Endothelial cell of umbilical vein (primary cell): ENCODE results near the gene HECW1. TPM values are rescaled to one million over a fixed set of nuclear protein-coding genes. Genes with fewer than 3 reads are reported as not detected.

Source experiments
- BruUV-seq: library from RNA; stranded (reverse); fragments of 400-500 nt; replicated peaks from 2 replicates; lab custom pipeline; 2021; lab: Mats Ljungman, UMichigan
- CTCF ChIA-PET: fragments of 300-600, 350-600 bp; sonication (Branson Sonifier 250); formaldehyde crosslinking; loops from one replicate; lab custom pipeline; 2021; ENCODE audit warnings: antibody characterized with exemption, inconsistent platforms; lab: Charles Lee
- POLR2A ChIA-PET: fragments of 300-600, 350-600 bp; sonication (Branson Sonifier 250); formaldehyde crosslinking; loops from one replicate; lab custom pipeline; 2021; ENCODE audit warnings: antibody characterized with exemption, inconsistent platforms; lab: Charles Lee
- DNase-seq: peaks from one replicate; pipeline ENCODE4 v3.0.0-alpha.2; 2011; ENCODE audit warnings: low read depth, low spot score
- FAIRE-seq: peaks from 2 replicates; lab custom pipeline; 2011; peaks lifted over from hg19 to GRCh38; lab: Jason Lieb, UNC
- H2AFZ ChIP-seq: 2 replicates; pipeline ENCODE4 v1.6.0; 2012; ENCODE audit warnings: low read depth, low read length, control low read depth, inconsistent platforms
- H3K27ac ChIP-seq: 2 replicates; pipeline ENCODE4 v1.5.1; 2011; ENCODE audit warnings: low read depth, mild to moderate bottlenecking, control low read depth, low read length, moderate library complexity; ENCODE audit not compliant: insufficient read depth
- H3K27me3 ChIP-seq, 2 experiments: 2 replicates each; pipeline versions ENCODE4 v1.6.0 to v1.6.1; 2011; ENCODE audit warnings: low read length in 2 of 2, mixed read lengths in 1 of 2; ENCODE audit not compliant: control insufficient read depth in 2 of 2, insufficient read depth in 2 of 2
- H3K36me3 ChIP-seq, 2 experiments: 2 replicates in 1 of 2; 3 replicates in 1 of 2; pipeline ENCODE4 v1.5.1; 2011; ENCODE audit warnings: low read length in 2 of 2, mild to moderate bottlenecking in 1 of 2, moderate library complexity in 1 of 2; ENCODE audit not compliant: control insufficient read depth in 2 of 2, insufficient read depth in 2 of 2; ENCODE audit errors: extremely low read depth in 1 of 2
- H3K4me1 ChIP-seq: 3 replicates; pipeline ENCODE4 v1.5.1; 2011; ENCODE audit warnings: mild to moderate bottlenecking, low read length; ENCODE audit not compliant: control insufficient read depth, insufficient read depth; ENCODE audit errors: extremely low read depth
- H3K4me2 ChIP-seq: 2 replicates; pipeline ENCODE4 v1.6.1; 2011; ENCODE audit warnings: low read length, control low read depth, mixed read lengths; ENCODE audit not compliant: insufficient read depth
- H3K4me3 ChIP-seq, 3 experiments: fragments of 200-600 bp in 1 of 3; sonication (generic), shearing (Covaris generic) in 1 of 3; replicated peaks in 1 of 3; 2 replicates each; pipeline ENCODE4 v1.5.1; 2011 to 2016; ENCODE audit warnings: control low read depth in 3 of 3, low read length in 3 of 3, mild to moderate bottlenecking in 2 of 3, inconsistent platforms in 1 of 3, low read depth in 1 of 3, moderate library complexity in 1 of 3; ENCODE audit not compliant: insufficient read depth in 1 of 3
- H3K79me2 ChIP-seq: 2 replicates; pipeline ENCODE4 v1.6.0; 2012; ENCODE audit warnings: low read length, inconsistent platforms; ENCODE audit not compliant: control insufficient read depth, insufficient read depth
- H3K9ac ChIP-seq: replicated peaks from 2 replicates; pipeline ENCODE3; 2011; ENCODE audit warnings: low read length, control low read depth; ENCODE audit not compliant: insufficient read depth; ENCODE audit errors: extremely low read depth
- H3K9me1 ChIP-seq: replicated peaks from 3 replicates; pipeline ENCODE4 v1.6.0; 2011; ENCODE audit warnings: mild to moderate bottlenecking, low read length; ENCODE audit not compliant: control insufficient read depth, insufficient read depth; ENCODE audit errors: extremely low read depth
- H3K9me3 ChIP-seq: replicated peaks from 2 replicates; pipeline ENCODE4 v1.5.1; 2012; ENCODE audit warnings: low read length, inconsistent platforms; ENCODE audit not compliant: control insufficient read depth, insufficient read depth
- H4K20me1 ChIP-seq: replicated peaks from 2 replicates; pipeline ENCODE3; 2011; ENCODE audit warnings: mild to moderate bottlenecking, low read length; ENCODE audit not compliant: control insufficient read depth, insufficient read depth; ENCODE audit errors: extremely low read depth
- CTCF ChIP-seq, 2 donors: IDR thresholded peaks; 1 replicate in 1 of 2; 2 replicates in 1 of 2; pipeline ENCODE4 v1.5.1; 2011; ENCODE audit warnings: low read length in 2 of 2, mild to moderate bottlenecking in 2 of 2, moderate library complexity in 2 of 2, control low read depth in 1 of 2, inconsistent platforms in 1 of 2, low read depth in 1 of 2; ENCODE audit not compliant: insufficient read depth in 1 of 2; ENCODE audit errors: extremely low read depth in 1 of 2
- EZH2 ChIP-seq: IDR thresholded peaks from 2 replicates; pipeline ENCODE4 v1.6.1; 2012; ENCODE audit warnings: borderline replicate concordance, low read depth, mild to moderate bottlenecking, moderate library complexity, low read length, inconsistent platforms; ENCODE audit not compliant: severe bottlenecking
- FOS ChIP-seq: IDR thresholded peaks from 2 replicates; pipeline ENCODE4 v1.6.1; 2011; ENCODE audit warnings: mild to moderate bottlenecking, low read length, moderate library complexity, borderline replicate concordance; ENCODE audit not compliant: insufficient read depth
- GATA2 ChIP-seq: IDR thresholded peaks from 2 replicates; pipeline ENCODE4 v1.7.0; 2011; ENCODE audit warnings: low read depth, mild to moderate bottlenecking, moderate library complexity, mixed read lengths, low read length; ENCODE audit not compliant: insufficient read length, insufficient read depth
- JUN ChIP-seq: IDR thresholded peaks from 2 replicates; pipeline ENCODE4 v1.6.1; 2011; ENCODE audit warnings: borderline replicate concordance, low read depth; ENCODE audit not compliant: insufficient read length, insufficient read depth
- MAX ChIP-seq: IDR thresholded peaks from 2 replicates; pipeline ENCODE4 v1.6.1; 2011; ENCODE audit not compliant: insufficient read depth, insufficient read length
- MYC ChIP-seq: IDR thresholded peaks from one replicate; pipeline ENCODE4 v1.6.1; 2011; ENCODE audit warnings: mild to moderate bottlenecking, low read depth, low read length
- POLR2A ChIP-seq: IDR thresholded peaks from 2 replicates; pipeline ENCODE4 v1.6.1; 2012; ENCODE audit warnings: low read depth, mild to moderate bottlenecking, control low read depth, low read length
- POLR2AphosphoS5 ChIP-seq: IDR thresholded peaks from 2 replicates; pipeline ENCODE4 v1.6.1; 2012; ENCODE audit warnings: low read depth, mild to moderate bottlenecking, control low read depth, low read length, moderate library complexity; ENCODE audit not compliant: insufficient read depth
- dilution Hi-C: fragments of 300-500 bp; cut with MboI; formaldehyde crosslinking; loops from one replicate; pipeline ENCODE4 v1.15.0; 2019; ENCODE audit warnings: low sequenced_read_pairs; ENCODE audit not compliant: extremely low pct_ligation_motif_present
- intact Hi-C: fragments of 100-400 bp; cut with micrococcal nuclease; formaldehyde crosslinking; loops from one replicate; pipeline ENCODE4 v1.10.0; 2022
- polyA plus RNA-seq, 4 experiments: library from polyadenylated mRNA; depleted of rRNA in 3 of 4; stranded (reverse) in 3 of 4; unstranded in 1 of 4; fragments of >200 nt; gene quantifications; 2 replicates each; pipeline versions ENCODE4 v1.2.1 to v1.2.3, GENCODE V29; 2011 to 2012; ENCODE audit warnings: missing spikeins in 1 of 4
- total RNA-seq: library from RNA; stranded (reverse); gene quantifications from 2 replicates; pipeline ENCODE4 v1.2.3, GENCODE V29; 2021

Gene HECW1
- total and polyA plus RNA-seq, 2 donors (not counting 3 experiments of a cell fraction or from before 2014, with no cell fraction given) = not detected

DNA sequence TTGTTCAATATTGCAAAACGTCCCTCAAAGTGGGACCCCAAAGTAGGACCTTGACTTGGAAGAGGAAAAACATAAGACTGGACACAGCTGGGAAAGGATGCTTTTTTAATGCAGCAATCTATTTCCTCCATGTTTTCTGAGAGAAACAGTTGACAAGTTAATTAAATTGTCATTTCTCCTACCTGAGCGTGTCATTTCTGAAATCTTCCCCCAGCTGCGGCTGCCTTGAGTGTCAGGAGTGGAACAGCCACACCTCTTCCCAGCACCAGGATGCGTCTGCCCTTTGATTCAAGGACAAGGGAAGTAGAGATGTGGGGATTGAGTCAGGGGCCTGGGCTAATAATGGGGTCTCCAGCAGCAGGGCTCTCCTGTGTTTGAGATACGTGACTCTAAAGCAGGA is 171.3 kb downstream of the HECW1 start:
- CTCF ChIA-PET = interaction anchor here (1.6 kb wide), 1 partner anchor 22 kb away, joined by 4 read pairs; no protein-coding TSS in a partner anchor
- POLR2A ChIA-PET = no interaction called here
- Histone ChIP-seq H2AFZ (no peak overlapping the region), H3K4me2 (no peak overlapping the region), H3K9ac (no peak overlapping the region), H3K79me2 (no peaks in the 10 kb centered on the region), H3K27ac (no peak overlapping the region), H3K9me3 (no peaks in the 10 kb centered on the region), H3K36me3 (no peaks in the 10 kb centered on the region), H3K4me1 (no peaks in the 10 kb centered on the region), H3K9me1 (no peaks in the 10 kb centered on the region), H4K20me1 (no peaks in the 10 kb centered on the region), H3K27me3 (no peaks in the 10 kb centered on the region), H3K4me3 (no peak overlapping the region)
- intact Hi-C loops = no loop called here
- dilution Hi-C loops = no loop called here
- TF ChIP-seq FOS (no peak), EZH2 (no peak), POLR2AphosphoS5 (no peak), CTCF (IDR thresholded peaks at IDR 0.05; ENCODE audit: extremely low read depth in 1 of 2, insufficient read depth in 1 of 2, low read depth in 1 of 2, low read length in 2 of 2) (no peak), POLR2A (no peak), JUN (no peak), MAX (no peak), GATA2 (no peak), MYC (no peak)
- FAIRE-seq (no peak), DNase-seq (no peak)
- no TSS peak for BruUV-seq
